HG03457 (cell line): ENCODE measurements around the gene LINGO3.
A peak's percentile ranks its signal among the peaks of the same experiment; 100 is the strongest.

ENCODE experiments used
- ATAC-seq: cut with Tn5 transposase; IDR thresholded peaks from one replicate; pipeline ENCODE4 v1.9.1; 2021; ENCODE audit warnings: moderate number of reproducible peaks; ENCODE audit not compliant: unreplicated experiment

The LINGO3 gene

GRCh38 chr19:2328401-2329148 is 20.6 kb upstream of the LINGO3 start, which contains the start of the genes LSM7 and SPPL2B:
LSM7 (minus strand) TSS chr19:2328586; CDS start chr19:2328566, 20 bp downstream.
SPPL2B (plus strand) TSS chr19:2328684; CDS start chr19:2328710, 26 bp downstream.
- peak; percentile 54 for ATAC-seq

- no peak for ATAC-seq
These were observed 19.9 kb upstream of the LINGO3 start for GRCh38 chr19:2327773-2328400.

GRCh38 chr19:2326699-2327360 is 18.9 kb upstream of the LINGO3 start:
- no peak for ATAC-seq

- no peak for ATAC-seq
These were observed 17.5 kb upstream of the LINGO3 start for GRCh38 chr19:2325281-2326046.

- no peak for ATAC-seq
These were observed 16.4 kb upstream of the LINGO3 start for GRCh38 chr19:2324220-2324948.

GRCh38 chr19:2323707-2324106 is 15.8 kb upstream of the LINGO3 start:
- no peak for ATAC-seq

DNA sequence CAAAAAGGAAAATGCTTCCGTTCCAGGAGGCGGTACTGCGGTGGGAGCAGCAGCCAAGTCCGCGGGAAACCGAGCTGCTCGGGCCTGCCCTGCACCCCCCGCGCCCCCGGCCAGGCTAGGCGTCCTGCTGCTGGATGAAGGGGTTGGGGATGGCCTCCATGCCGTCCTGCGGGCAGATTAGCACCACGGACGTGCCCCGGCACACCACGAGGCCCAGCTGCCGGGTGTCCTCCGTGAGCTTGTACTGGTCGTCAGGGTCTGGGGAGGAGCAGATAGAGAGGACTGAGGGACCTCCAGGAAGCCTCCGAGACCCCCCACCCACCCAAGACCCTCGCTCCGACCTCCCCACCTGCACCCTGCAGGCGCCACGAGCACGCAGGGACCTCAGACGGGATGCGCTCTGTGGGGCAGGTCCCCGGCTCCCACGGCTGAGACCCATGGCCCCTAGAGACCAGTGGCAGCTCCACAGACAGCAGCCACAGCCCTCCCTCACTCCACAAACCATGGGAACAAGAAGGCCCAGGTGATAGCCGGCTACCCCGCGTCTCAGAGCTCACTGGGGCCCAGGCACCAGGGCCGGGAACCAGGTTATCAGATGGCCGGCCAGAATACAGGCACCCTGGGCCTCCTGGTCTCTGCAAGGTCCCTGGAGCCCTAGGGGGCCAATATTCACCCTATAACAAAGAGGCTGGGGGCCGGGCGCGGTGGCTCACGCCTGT is 13.8 kb upstream of the LINGO3 start:
- no peak for ATAC-seq

- no peak for ATAC-seq
These were observed 13.0 kb upstream of the LINGO3 start for GRCh38 chr19:2320939-2321338.

- ATAC-seq: no peak
These were observed 12.1 kb upstream of the LINGO3 start for GRCh38 chr19:2320049-2320448.

DNA sequence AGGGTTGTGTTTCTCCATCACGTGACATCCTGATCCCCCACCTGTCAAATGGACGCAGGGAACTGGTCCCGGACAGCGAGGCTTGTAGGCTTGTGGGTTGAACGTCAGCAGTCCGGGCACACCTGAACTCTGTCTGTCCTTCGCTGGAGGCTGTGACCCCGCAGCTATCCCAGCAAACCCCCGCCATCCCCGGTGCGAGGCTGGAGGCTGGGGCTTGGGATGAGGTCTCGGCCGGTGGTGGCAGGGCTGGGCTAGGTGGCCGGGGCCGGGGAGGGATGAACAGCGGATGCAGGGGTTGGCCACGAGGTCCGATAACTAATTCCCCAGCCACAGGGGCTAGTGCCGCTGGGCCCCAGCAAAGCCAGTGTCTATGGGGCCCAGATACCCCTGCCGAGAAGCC is 11.6 kb upstream of the LINGO3 start:
- ATAC-seq: no peak

DNA sequence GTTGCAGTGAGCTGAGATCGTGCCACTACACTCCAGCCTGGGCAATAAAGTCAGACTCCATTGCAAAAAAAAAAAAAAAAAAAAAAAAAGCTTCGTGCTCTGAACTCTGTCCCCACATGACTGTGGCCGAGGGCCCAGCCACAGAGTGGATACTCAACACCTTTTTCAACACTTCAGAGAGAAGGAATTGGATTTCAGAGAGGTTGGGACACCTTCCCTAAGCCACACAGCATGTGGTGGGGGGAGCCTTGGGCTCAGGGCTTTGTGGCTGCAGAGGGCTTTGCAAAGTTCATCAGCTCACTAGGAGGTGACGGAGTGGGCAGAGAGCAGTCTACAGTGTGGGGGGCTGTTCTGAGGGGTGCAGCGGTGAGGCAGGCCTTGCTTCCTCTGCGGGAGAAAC is 11.0 kb upstream of the LINGO3 start:
- ATAC-seq: no peak

GRCh38 chr19:2317756-2318155 is 9.8 kb upstream of the LINGO3 start:
- no peak for ATAC-seq

DNA sequence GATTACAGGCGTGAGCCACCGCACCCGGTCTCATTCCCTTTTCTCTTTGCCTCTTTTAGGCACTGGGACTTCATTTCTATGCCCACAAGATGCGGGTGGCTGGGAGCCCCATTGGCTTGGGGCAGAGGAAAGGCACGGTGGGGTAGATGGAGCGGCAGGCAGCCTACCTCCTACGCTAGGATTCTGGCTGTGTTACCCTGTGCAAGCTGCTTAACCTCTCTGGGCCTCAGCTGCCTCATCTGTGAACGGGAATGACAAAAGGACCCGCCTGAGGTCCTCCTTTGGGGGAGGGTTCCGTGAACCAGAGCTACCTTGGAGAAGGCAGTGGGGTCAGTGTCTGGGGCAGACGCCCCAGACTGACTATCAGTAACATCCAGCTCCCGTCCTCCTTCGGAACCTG is 9.3 kb upstream of the LINGO3 start:
- ATAC-seq: no peak

- ATAC-seq: no peak
These were observed 7.9 kb upstream of the LINGO3 start for GRCh38 chr19:2315818-2316353.

DNA sequence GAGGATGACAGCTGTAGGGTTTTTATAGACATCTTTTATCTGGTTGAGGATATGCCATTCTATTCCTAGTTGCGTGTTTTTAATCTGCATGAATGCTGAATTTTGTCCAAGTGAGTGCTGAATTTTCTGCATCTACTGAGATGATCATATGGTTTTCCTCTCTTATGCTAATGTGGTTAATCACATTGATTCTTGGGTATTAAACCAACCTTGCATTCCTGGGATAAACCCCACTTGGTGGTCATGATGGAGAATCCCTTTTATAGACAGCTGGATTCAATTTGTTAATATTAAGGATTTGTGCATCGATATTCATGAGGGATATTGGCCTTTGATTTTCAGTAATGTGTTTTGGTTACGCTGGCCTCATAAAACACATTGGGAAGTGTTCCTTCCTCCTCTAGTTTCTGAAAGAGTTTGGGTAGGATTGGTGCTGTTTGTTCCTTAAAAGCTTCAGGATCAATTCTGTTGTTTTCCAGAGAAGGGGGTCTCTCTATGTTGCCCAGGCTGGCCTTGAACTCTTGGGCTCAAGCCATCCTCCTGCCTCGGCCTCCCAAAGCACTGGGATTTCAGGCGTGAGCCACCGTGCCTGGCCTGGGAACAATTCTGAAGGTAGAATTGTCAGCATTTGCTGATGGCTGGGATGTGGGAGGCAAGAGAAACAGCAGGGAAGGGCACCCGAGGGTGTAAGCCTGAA is 7.3 kb upstream of the LINGO3 start:
- ATAC-seq: no peak

- no peak for ATAC-seq
These were observed 5.0 kb upstream of the LINGO3 start for GRCh38 chr19:2312820-2313501.

- no peak for ATAC-seq
These were observed 3.1 kb upstream of the LINGO3 start for GRCh38 chr19:2311093-2311492.

GRCh38 chr19:2309734-2310362 is 1.9 kb upstream of the LINGO3 start:
- ATAC-seq: no peak
